ENCODE results near the gene SYT9. TPM values are rescaled to one million over a fixed set of nuclear protein-coding genes. Genes with fewer than 3 reads are reported as not detected.
"Not testable (repeated sequence)": the region's sequence is repeated elsewhere in the genome, so short reads cannot be mapped to it uniquely, and the experiment has no call there.

The SYT9 gene
- polyA plus RNA-seq, 3 donors: not detected

GRCh38 chr11:7515447-7515886 is 263.8 kb downstream of the SYT9 start:
- Mint-ChIP-seq H3K9me3 (peaks cover 0 to 8% (median 0%) of the 10 kb centered on the region in 7 donors), H3K4me1 (peaks cover 60% of the 10 kb centered on the region), H3K4me3 (peak overlapping the region; percentile 58 to 75), H3K36me3 (peaks cover 11 to 34% of the 10 kb centered on the region in 2 donors), H3K27me3 (ENCODE audit: low read depth in 3 of 3) (peaks cover 0 to 9% (median 6%) of the 10 kb centered on the region in 3 donors), H3K27ac (peak overlapping the region in 1 of 7 donors; percentile 3)
- TF ChIP-seq CTCF (IDR thresholded peaks at IDR 0.05): no peak
- no peak overlapping the region for H2AFZ ChIP-seq (ENCODE audit: insufficient read depth, low read depth, low read length, poor library complexity, severe bottlenecking)
- peaks cover 60 to 70% of the 10 kb centered on the region in 2 donors for H3K4me1 ChIP-seq (ENCODE audit: control insufficient read depth in 1 of 2, insufficient read depth in 2 of 2, low read length in 2 of 2)
- no peak overlapping the region for H3K27ac ChIP-seq (ENCODE audit: low read depth in 1 of 2, low read length in 2 of 2)
- H4K20me1 ChIP-seq (ENCODE audit: insufficient read depth, low read length): peaks cover 33% of the 10 kb centered on the region
- H3K79me2 ChIP-seq (ENCODE audit: insufficient read depth, low read length): peaks cover 64% of the 10 kb centered on the region
- intact Hi-C loops (cut with micrococcal nuclease): loop anchor here (10.0 kb wide), 3 partner anchors 59 to 79 kb away; no protein-coding TSS in a partner anchor
- H3K36me3 ChIP-seq (replicated peaks in 1 of 2; ENCODE audit: control insufficient read depth in 1 of 2, insufficient read depth in 2 of 2, low read length in 2 of 2): no peaks in the 10 kb centered on the region
- no peaks in the 10 kb centered on the region for H3K27me3 ChIP-seq (ENCODE audit: control insufficient read depth in 2 of 2, insufficient read depth in 2 of 2, low read length in 2 of 2)
- H3K4me2 ChIP-seq (replicated peaks; ENCODE audit: extremely low read depth, low read length, poor library complexity, severe bottlenecking): peak overlapping the region; percentile 79
- no peak for DNase-seq
- no peak overlapping the region for H3K9ac ChIP-seq (ENCODE audit: insufficient read depth, low read length, poor library complexity, severe bottlenecking)
- H3K9me3 ChIP-seq (replicated peaks in 1 of 2; ENCODE audit: control insufficient read depth in 1 of 2, insufficient read depth in 1 of 2, low read length in 2 of 2): no peaks in the 10 kb centered on the region
- WGBS (ENCODE audit: insufficient coverage): 86% methylated on average over 1 of the region's 1 CpG
- peak overlapping the region in 1 of 3 experiments; percentile 92 for H3K4me3 ChIP-seq (replicated peaks in 1 of 3; ENCODE audit: low read depth in 2 of 3, low read length in 3 of 3)

- H3K27ac Mint-ChIP-seq: peak overlapping the region in 1 of 7 donors; percentile 13
- H3K27me3 Mint-ChIP-seq (ENCODE audit: low read depth in 3 of 3): peaks cover 0 to 6% (median 5%) of the 10 kb centered on the region in 3 donors
- H2AFZ ChIP-seq (ENCODE audit: insufficient read depth, low read depth, low read length, poor library complexity, severe bottlenecking): no peak overlapping the region
- intact Hi-C loops (cut with micrococcal nuclease): loop anchor here (10.0 kb wide), 3 partner anchors 58 to 78 kb away; no protein-coding TSS in a partner anchor
- H3K9ac ChIP-seq (ENCODE audit: insufficient read depth, low read length, poor library complexity, severe bottlenecking): no peak overlapping the region
- H3K4me1 Mint-ChIP-seq: peaks cover 53% of the 10 kb centered on the region
- H3K36me3 Mint-ChIP-seq: peaks cover 11 to 28% of the 10 kb centered on the region in 2 donors
- TF ChIP-seq CTCF (IDR thresholded peaks at IDR 0.05): no peak
- no peak overlapping the region for H3K4me2 ChIP-seq (replicated peaks; ENCODE audit: extremely low read depth, low read length, poor library complexity, severe bottlenecking)
- H3K4me3 Mint-ChIP-seq: peak overlapping the region in 1 of 2 donors; percentile 25
- peaks cover 65% of the 10 kb centered on the region for H3K79me2 ChIP-seq (ENCODE audit: insufficient read depth, low read length)
- H3K27ac ChIP-seq (ENCODE audit: low read depth in 1 of 2, low read length in 2 of 2): no peak overlapping the region
- H4K20me1 ChIP-seq (ENCODE audit: insufficient read depth, low read length): peaks cover 37% of the 10 kb centered on the region
- no peak overlapping the region for H3K4me3 ChIP-seq (replicated peaks in 1 of 3; ENCODE audit: low read depth in 2 of 3, low read length in 3 of 3)
- WGBS (ENCODE audit: insufficient coverage): 69% methylated on average over 12 of the region's 12 CpGs
- peak in 2 of 3 donors; percentile 10 to 17 for DNase-seq
- H3K27me3 ChIP-seq (ENCODE audit: control insufficient read depth in 2 of 2, insufficient read depth in 2 of 2, low read length in 2 of 2): no peaks in the 10 kb centered on the region
- no peaks in the 10 kb centered on the region for H3K9me3 ChIP-seq (replicated peaks in 1 of 2; ENCODE audit: control insufficient read depth in 1 of 2, insufficient read depth in 1 of 2, low read length in 2 of 2)
- H3K4me1 ChIP-seq (ENCODE audit: control insufficient read depth in 1 of 2, insufficient read depth in 2 of 2, low read length in 2 of 2): peaks cover 66 to 75% of the 10 kb centered on the region in 2 donors
- no peaks in the 10 kb centered on the region for H3K36me3 ChIP-seq (replicated peaks in 1 of 2; ENCODE audit: control insufficient read depth in 1 of 2, insufficient read depth in 2 of 2, low read length in 2 of 2)
- H3K9me3 Mint-ChIP-seq: peaks cover 0 to 8% (median 0%) of the 10 kb centered on the region in 7 donors
Measured at GRCh38 chr11:7516475-7516874, 264.8 kb downstream of the SYT9 start.

- not testable (repeated sequence) for H2AFZ ChIP-seq (ENCODE audit: insufficient read depth, low read depth, low read length, poor library complexity, severe bottlenecking); H3K27me3 Mint-ChIP-seq (ENCODE audit: low read depth in 3 of 3); H3K27ac Mint-ChIP-seq; H3K27ac ChIP-seq (ENCODE audit: low read depth in 1 of 2, low read length in 2 of 2); H3K4me3 Mint-ChIP-seq; H3K4me3 ChIP-seq (replicated peaks in 1 of 3; ENCODE audit: low read depth in 2 of 3, low read length in 3 of 3); H3K36me3 ChIP-seq (replicated peaks in 1 of 2; ENCODE audit: control insufficient read depth in 1 of 2, insufficient read depth in 2 of 2, low read length in 2 of 2); H3K4me2 ChIP-seq (replicated peaks; ENCODE audit: extremely low read depth, low read length, poor library complexity, severe bottlenecking); DNase-seq; H3K9me3 ChIP-seq (replicated peaks in 1 of 2; ENCODE audit: control insufficient read depth in 1 of 2, insufficient read depth in 1 of 2, low read length in 2 of 2); H3K27me3 ChIP-seq (ENCODE audit: control insufficient read depth in 2 of 2, insufficient read depth in 2 of 2, low read length in 2 of 2); H3K9ac ChIP-seq (ENCODE audit: insufficient read depth, low read length, poor library complexity, severe bottlenecking); H3K9me3 Mint-ChIP-seq
- Histone ChIP-seq H3K79me2 (ENCODE audit: insufficient read depth, low read length) (peaks cover 75% of the 10 kb centered on the region), H3K4me1 (ENCODE audit: control insufficient read depth in 1 of 2, insufficient read depth in 2 of 2, low read length in 2 of 2) (peaks cover 66 to 75% of the 10 kb centered on the region in 2 donors), H4K20me1 (ENCODE audit: insufficient read depth, low read length) (peaks cover 48% of the 10 kb centered on the region)
- Mint-ChIP-seq H3K36me3 (peaks cover 11 to 26% of the 10 kb centered on the region in 2 donors), H3K4me1 (peaks cover 41% of the 10 kb centered on the region)
- intact Hi-C loops (cut with micrococcal nuclease): loop anchor here (10.0 kb wide), 3 partner anchors 57 to 77 kb away; no protein-coding TSS in a partner anchor
- WGBS (ENCODE audit: insufficient coverage): 97% methylated on average over 12 of the region's 13 CpGs
Measured at GRCh38 chr11:7517743-7518142, 266.0 kb downstream of the SYT9 start.
